H1 (cell line): ENCODE data around the gene VAPA. TPM values are rescaled to one million over a fixed set of nuclear protein-coding genes. Genes with fewer than 3 reads are reported as not detected.

Source experiments
- ASH2L ChIP-seq: fragments of 200-600, 300-600 bp; sonication (generic); IDR thresholded peaks from one replicate; pipeline ENCODE4 v1.7.1; 2017; ENCODE audit warnings: low read length
- CBX8 ChIP-seq: fragments of 300-800, 300-1000 bp; sonication (generic); IDR thresholded peaks from 2 replicates; pipeline ENCODE4 v1.7.1; 2016; ENCODE audit warnings: low read depth, low read length, borderline replicate concordance
- CHD2 ChIP-seq: IDR thresholded peaks from 2 replicates; pipeline ENCODE4 v1.6.1; 2012; ENCODE audit warnings: low read length, improper control_type of control experiment
- CTBP2 ChIP-seq: IDR thresholded peaks from 2 replicates; pipeline ENCODE4 v1.7.0; 2011; ENCODE audit warnings: borderline replicate concordance, mild to moderate bottlenecking, moderate library complexity, mixed read lengths, low read length; ENCODE audit not compliant: insufficient read depth, insufficient read length
- KDM4A ChIP-seq: IDR thresholded peaks from one replicate; pipeline ENCODE4 v1.7.1; 2012; ENCODE audit warnings: low read depth, mild to moderate bottlenecking, moderate library complexity, low read length, inconsistent platforms; ENCODE audit not compliant: severe bottlenecking
- POLR2A ChIP-seq, 2 experiments: IDR thresholded peaks; 1 replicate in 1 of 2; 2 replicates in 1 of 2; pipeline ENCODE4 v1.6.1; 2011; ENCODE audit warnings: low read depth in 2 of 2, low read length in 2 of 2, mild to moderate bottlenecking in 2 of 2; ENCODE audit errors: control extremely low read depth in 1 of 2
- RNF2 ChIP-seq: fragments of 200-900, 300-1000 bp; sonication (generic); IDR thresholded peaks from 2 replicates; pipeline ENCODE4 v1.7.1; 2016; ENCODE audit warnings: borderline replicate concordance, low read depth, mild to moderate bottlenecking, antibody characterized with exemption, low read length; ENCODE audit not compliant: poor library complexity, severe bottlenecking; ENCODE audit errors: missing control alignments
- SP4 ChIP-seq: IDR thresholded peaks from 2 replicates; pipeline ENCODE4 v1.6.1; 2012; ENCODE audit warnings: low read length, inconsistent platforms
- polyA plus RNA-seq, 7 experiments: library from polyadenylated mRNA; depleted of rRNA in 3 of 7; stranded (reverse) in 5 of 7; unstranded in 2 of 7; fragments of >200 nt in 5 of 7; fragments of 200-250 nt in 2 of 7; gene quantifications; 1 replicate in 5 of 7; 2 replicates in 1 of 7; 4 replicates in 1 of 7; pipeline versions ENCODE4 v1.2.1 to v1.2.3, GENCODE V29; 2011 to 2013; ENCODE audit warnings: missing spikeins in 2 of 7, mixed read lengths in 2 of 7
- total RNA-seq: library from RNA; stranded (reverse); fragmentation: NEBNext Ultra II Directional; extraction: Animal tissue kit (Norgen Biotek cat#: 25700); gene quantifications from 2 replicates; pipeline ENCODE4 v1.2.1, GENCODE V29; 2021
- TF ChIP-seq, protein P1 (sequence below): fragments of 300-600 bp; sonication (generic); IDR thresholded peaks from 2 replicates; pipeline ENCODE4 v1.7.1; 2012; ENCODE audit warnings: low read length, moderate library complexity, mild to moderate bottlenecking, inconsistent platforms; ENCODE audit not compliant: insufficient replicate concordance
- TF ChIP-seq, protein P2 (sequence below): IDR thresholded peaks from 2 replicates; pipeline ENCODE4 v1.6.1; 2012; ENCODE audit warnings: low read length, inconsistent platforms

VAPA gene
- total and polyA plus RNA-seq, 2 of the 8 experiments (the other 6 are each of a cell fraction or from before 2014, with no cell fraction given), result 79.7 to 130 TPM

DNA sequence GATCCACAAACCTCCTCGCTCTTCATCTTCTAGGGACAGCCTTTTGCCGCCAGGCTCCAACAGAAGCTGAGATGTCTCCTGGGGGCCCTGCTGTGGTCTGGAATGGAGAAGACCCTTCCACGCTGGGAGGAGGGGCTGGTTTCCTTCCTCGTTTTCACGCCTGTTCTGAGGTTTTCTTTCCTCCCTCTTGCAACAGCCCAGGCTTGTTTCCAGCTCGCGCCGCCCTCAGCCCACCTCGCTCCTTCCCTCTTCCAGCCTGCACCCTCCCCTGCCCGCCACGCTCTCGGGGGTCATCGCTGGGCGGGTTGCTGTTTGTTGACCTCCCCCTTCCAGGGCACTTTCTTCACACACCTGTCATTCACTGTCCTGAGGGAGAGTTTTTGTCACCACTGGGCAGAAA, 55.4 kb downstream of the VAPA start (continued):
- TF ChIP-seq, protein P1, sequence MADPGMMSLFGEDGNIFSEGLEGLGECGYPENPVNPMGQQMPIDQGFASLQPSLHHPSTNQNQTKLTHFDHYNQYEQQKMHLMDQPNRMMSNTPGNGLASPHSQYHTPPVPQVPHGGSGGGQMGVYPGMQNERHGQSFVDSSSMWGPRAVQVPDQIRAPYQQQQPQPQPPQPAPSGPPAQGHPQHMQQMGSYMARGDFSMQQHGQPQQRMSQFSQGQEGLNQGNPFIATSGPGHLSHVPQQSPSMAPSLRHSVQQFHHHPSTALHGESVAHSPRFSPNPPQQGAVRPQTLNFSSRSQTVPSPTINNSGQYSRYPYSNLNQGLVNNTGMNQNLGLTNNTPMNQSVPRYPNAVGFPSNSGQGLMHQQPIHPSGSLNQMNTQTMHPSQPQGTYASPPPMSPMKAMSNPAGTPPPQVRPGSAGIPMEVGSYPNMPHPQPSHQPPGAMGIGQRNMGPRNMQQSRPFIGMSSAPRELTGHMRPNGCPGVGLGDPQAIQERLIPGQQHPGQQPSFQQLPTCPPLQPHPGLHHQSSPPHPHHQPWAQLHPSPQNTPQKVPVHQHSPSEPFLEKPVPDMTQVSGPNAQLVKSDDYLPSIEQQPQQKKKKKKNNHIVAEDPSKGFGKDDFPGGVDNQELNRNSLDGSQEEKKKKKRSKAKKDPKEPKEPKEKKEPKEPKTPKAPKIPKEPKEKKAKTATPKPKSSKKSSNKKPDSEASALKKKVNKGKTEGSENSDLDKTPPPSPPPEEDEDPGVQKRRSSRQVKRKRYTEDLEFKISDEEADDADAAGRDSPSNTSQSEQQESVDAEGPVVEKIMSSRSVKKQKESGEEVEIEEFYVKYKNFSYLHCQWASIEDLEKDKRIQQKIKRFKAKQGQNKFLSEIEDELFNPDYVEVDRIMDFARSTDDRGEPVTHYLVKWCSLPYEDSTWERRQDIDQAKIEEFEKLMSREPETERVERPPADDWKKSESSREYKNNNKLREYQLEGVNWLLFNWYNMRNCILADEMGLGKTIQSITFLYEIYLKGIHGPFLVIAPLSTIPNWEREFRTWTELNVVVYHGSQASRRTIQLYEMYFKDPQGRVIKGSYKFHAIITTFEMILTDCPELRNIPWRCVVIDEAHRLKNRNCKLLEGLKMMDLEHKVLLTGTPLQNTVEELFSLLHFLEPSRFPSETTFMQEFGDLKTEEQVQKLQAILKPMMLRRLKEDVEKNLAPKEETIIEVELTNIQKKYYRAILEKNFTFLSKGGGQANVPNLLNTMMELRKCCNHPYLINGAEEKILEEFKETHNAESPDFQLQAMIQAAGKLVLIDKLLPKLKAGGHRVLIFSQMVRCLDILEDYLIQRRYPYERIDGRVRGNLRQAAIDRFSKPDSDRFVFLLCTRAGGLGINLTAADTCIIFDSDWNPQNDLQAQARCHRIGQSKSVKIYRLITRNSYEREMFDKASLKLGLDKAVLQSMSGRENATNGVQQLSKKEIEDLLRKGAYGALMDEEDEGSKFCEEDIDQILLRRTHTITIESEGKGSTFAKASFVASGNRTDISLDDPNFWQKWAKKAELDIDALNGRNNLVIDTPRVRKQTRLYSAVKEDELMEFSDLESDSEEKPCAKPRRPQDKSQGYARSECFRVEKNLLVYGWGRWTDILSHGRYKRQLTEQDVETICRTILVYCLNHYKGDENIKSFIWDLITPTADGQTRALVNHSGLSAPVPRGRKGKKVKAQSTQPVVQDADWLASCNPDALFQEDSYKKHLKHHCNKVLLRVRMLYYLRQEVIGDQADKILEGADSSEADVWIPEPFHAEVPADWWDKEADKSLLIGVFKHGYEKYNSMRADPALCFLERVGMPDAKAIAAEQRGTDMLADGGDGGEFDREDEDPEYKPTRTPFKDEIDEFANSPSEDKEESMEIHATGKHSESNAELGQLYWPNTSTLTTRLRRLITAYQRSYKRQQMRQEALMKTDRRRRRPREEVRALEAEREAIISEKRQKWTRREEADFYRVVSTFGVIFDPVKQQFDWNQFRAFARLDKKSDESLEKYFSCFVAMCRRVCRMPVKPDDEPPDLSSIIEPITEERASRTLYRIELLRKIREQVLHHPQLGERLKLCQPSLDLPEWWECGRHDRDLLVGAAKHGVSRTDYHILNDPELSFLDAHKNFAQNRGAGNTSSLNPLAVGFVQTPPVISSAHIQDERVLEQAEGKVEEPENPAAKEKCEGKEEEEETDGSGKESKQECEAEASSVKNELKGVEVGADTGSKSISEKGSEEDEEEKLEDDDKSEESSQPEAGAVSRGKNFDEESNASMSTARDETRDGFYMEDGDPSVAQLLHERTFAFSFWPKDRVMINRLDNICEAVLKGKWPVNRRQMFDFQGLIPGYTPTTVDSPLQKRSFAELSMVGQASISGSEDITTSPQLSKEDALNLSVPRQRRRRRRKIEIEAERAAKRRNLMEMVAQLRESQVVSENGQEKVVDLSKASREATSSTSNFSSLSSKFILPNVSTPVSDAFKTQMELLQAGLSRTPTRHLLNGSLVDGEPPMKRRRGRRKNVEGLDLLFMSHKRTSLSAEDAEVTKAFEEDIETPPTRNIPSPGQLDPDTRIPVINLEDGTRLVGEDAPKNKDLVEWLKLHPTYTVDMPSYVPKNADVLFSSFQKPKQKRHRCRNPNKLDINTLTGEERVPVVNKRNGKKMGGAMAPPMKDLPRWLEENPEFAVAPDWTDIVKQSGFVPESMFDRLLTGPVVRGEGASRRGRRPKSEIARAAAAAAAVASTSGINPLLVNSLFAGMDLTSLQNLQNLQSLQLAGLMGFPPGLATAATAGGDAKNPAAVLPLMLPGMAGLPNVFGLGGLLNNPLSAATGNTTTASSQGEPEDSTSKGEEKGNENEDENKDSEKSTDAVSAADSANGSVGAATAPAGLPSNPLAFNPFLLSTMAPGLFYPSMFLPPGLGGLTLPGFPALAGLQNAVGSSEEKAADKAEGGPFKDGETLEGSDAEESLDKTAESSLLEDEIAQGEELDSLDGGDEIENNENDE, result no peak
- TF ChIP-seq CTBP2 (no peak), ASH2L (no peak), SP4 (no peak), POLR2A (IDR thresholded peaks at IDR 0.05; ENCODE audit: control extremely low read depth in 1 of 2, low read depth in 2 of 2, low read length in 2 of 2) (no peak), CBX8 (no peak), RNF2 (no peak), CHD2 (no peak), KDM4A (no peak)
- TF ChIP-seq, protein P2, sequence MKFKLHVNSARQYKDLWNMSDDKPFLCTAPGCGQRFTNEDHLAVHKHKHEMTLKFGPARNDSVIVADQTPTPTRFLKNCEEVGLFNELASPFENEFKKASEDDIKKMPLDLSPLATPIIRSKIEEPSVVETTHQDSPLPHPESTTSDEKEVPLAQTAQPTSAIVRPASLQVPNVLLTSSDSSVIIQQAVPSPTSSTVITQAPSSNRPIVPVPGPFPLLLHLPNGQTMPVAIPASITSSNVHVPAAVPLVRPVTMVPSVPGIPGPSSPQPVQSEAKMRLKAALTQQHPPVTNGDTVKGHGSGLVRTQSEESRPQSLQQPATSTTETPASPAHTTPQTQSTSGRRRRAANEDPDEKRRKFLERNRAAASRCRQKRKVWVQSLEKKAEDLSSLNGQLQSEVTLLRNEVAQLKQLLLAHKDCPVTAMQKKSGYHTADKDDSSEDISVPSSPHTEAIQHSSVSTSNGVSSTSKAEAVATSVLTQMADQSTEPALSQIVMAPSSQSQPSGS, result no peak
